Glutamatergic neuron (in vitro differentiated cells): ENCODE data around the gene PHOSPHO1. TPM values are rescaled to one million over a fixed set of nuclear protein-coding genes. Genes with fewer than 3 reads are reported as not detected.

Experiments used
- DNase-seq: peaks from one replicate; pipeline ENCODE4 v3.0.0; 2022
- H3K27ac Mint-ChIP-seq: one replicate; pipeline ENCODE4 v1.8.0; 2020; ENCODE audit warnings: mild to moderate bottlenecking, mixed read lengths, inconsistent platforms; ENCODE audit not compliant: unreplicated experiment
- H3K27me3 Mint-ChIP-seq: one replicate; pipeline ENCODE4 v1.8.0; 2020; ENCODE audit warnings: mild to moderate bottlenecking, moderate library complexity, mixed read lengths, inconsistent platforms; ENCODE audit not compliant: unreplicated experiment
- H3K36me3 Mint-ChIP-seq: one replicate; pipeline ENCODE4 v1.8.0; 2020; ENCODE audit warnings: mild to moderate bottlenecking, mixed read lengths, inconsistent platforms; ENCODE audit not compliant: unreplicated experiment
- H3K4me1 Mint-ChIP-seq: one replicate; pipeline ENCODE4 v1.8.0; 2020; ENCODE audit warnings: mild to moderate bottlenecking, low read depth, mixed read lengths, inconsistent platforms; ENCODE audit not compliant: unreplicated experiment
- H3K4me3 Mint-ChIP-seq: one replicate; pipeline ENCODE4 v1.8.0; 2020; ENCODE audit warnings: mild to moderate bottlenecking, mixed read lengths, inconsistent platforms; ENCODE audit not compliant: unreplicated experiment
- H3K9me3 Mint-ChIP-seq: one replicate; pipeline ENCODE4 v1.8.0; 2020; ENCODE audit warnings: mild to moderate bottlenecking, moderate library complexity, mixed read lengths, inconsistent platforms; ENCODE audit not compliant: unreplicated experiment
- CTCF ChIP-seq: fragments of 200-600 bp; sonication (generic); IDR thresholded peaks from one replicate; pipeline ENCODE4 v1.5.0; 2021; ENCODE audit not compliant: partially characterized antibody, unreplicated experiment
- total RNA-seq: library from RNA; stranded (reverse); fragmentation: NEBNext Ultra II Directional; extraction: Animal tissue kit (Norgen Biotek cat#: 25700); gene quantifications from one replicate; pipeline ENCODE4 v1.2.1, GENCODE V29; 2021; ENCODE audit not compliant: unreplicated experiment

The PHOSPHO1 gene
- total RNA-seq, 1 donor from 2014 or later = 0.22 TPM

- peaks cover 1% of the 10 kb centered on the region for H3K9me3 Mint-ChIP-seq
- H3K27ac Mint-ChIP-seq = no peak overlapping the region
- DNase-seq = no peak
- H3K36me3 Mint-ChIP-seq = no peaks in the 10 kb centered on the region
- TF ChIP-seq CTCF = no peak
- H3K4me1 Mint-ChIP-seq = no peaks in the 10 kb centered on the region
- peaks cover 2% of the 10 kb centered on the region for H3K27me3 Mint-ChIP-seq
- no peak overlapping the region for H3K4me3 Mint-ChIP-seq
These were observed 14.1 kb downstream of the PHOSPHO1 start for GRCh38 chr17:49216482-49216881.

- H3K4me3 Mint-ChIP-seq = no peak overlapping the region
These were observed 15.8 kb downstream of the PHOSPHO1 start for GRCh38 chr17:49214676-49215360.

DNA sequence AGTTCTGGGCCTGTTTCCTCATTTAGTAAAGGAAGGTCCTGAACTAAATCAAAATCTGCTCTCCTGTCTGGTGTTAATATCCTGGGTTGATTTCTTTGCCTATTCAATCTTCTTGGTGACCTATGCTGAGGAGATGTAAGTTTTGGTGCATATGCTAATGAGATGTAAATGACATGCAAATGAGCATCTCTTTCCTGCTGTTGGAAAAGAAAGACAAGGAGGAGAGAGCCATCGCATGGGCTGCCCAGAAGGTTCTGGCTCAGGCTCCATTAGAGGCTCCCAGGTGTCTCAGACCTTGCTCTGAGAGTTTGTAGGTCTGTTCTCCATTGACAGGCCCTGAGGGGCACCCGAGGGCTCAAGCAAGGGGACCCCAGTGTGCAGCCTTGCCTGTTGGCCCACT lies 16.7 kb downstream of the PHOSPHO1 start:
- H3K4me1 Mint-ChIP-seq = no peaks in the 10 kb centered on the region

More at GRCh38 chr17:49214676-49215360, 15.8 kb downstream of the PHOSPHO1 start:
- Mint-ChIP-seq H3K4me1 (no peaks in the 10 kb centered on the region), H3K27ac (no peak overlapping the region), H3K27me3 (peaks cover 4% of the 10 kb centered on the region), H3K36me3 (no peaks in the 10 kb centered on the region), H3K9me3 (peaks cover 1% of the 10 kb centered on the region)
- no peak for TF ChIP-seq CTCF
- no peak for DNase-seq

GRCh38 chr17:49213399-49213798 lies 17.2 kb downstream of the PHOSPHO1 start:
- Mint-ChIP-seq H3K9me3 (peaks cover 1% of the 10 kb centered on the region), H3K27ac (no peak overlapping the region), H3K4me3 (no peak overlapping the region), H3K4me1 (no peaks in the 10 kb centered on the region), H3K36me3 (no peaks in the 10 kb centered on the region), H3K27me3 (peaks cover 5% of the 10 kb centered on the region)
- TF ChIP-seq CTCF = no peak
- DNase-seq = no peak

More for the DNA sequence above, 16.7 kb downstream of the PHOSPHO1 start:
- no peak overlapping the region for H3K4me3 Mint-ChIP-seq
- TF ChIP-seq CTCF = no peak
- no peaks in the 10 kb centered on the region for H3K36me3 Mint-ChIP-seq
- H3K27ac Mint-ChIP-seq = no peak overlapping the region
- H3K9me3 Mint-ChIP-seq = peaks cover 1% of the 10 kb centered on the region
- DNase-seq = no peak
- H3K27me3 Mint-ChIP-seq = peaks cover 5% of the 10 kb centered on the region
